GM06990 (cell line): ENCODE data around the gene SLIT2.

Experiments
- DNase-seq: peaks from one replicate; pipeline ENCODE4 v3.0.0-alpha.2; 2011; ENCODE audit not compliant: insufficient read length; ENCODE audit errors: extremely low read depth
- H3K27me3 ChIP-seq: replicated peaks from 2 replicates; pipeline ENCODE4 v1.6.0; 2011; ENCODE audit warnings: low read length; ENCODE audit not compliant: control insufficient read depth, insufficient read depth
- H3K36me3 ChIP-seq: 2 replicates; pipeline ENCODE4 v1.5.1; 2011; ENCODE audit warnings: low read length; ENCODE audit not compliant: control insufficient read depth, insufficient read depth
- H3K4me3 ChIP-seq: replicated peaks from 2 replicates; pipeline ENCODE4 v1.5.1; 2011; ENCODE audit warnings: low read depth, mild to moderate bottlenecking, control low read depth, low read length
- TF ChIP-seq, protein P1 (sequence below): IDR thresholded peaks from 2 replicates; pipeline ENCODE4 v1.5.1; 2011; ENCODE audit warnings: low read length, control low read depth, mild to moderate bottlenecking, inconsistent platforms; ENCODE audit not compliant: insufficient read depth, poor library complexity, severe bottlenecking

Gene SLIT2

DNA sequence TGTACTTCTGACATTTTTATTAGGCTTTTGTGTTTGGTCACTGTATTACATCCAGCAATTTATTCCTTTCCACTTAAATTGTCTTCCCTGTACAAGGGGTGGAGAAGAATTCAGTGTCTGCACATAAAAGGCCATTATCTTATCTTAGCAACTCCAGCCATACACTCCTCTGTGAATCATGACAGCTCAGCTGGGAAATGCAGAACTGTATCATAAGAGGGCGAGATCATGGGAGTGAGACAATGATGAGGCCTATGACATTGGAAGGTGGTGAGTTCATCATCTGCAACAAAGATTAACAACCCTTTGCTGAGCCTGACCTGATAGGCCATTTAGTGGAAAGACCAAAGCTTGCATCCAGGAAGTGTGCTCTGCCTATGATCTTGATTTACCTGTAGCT, 33.3 kb downstream of the SLIT2 start:
- TF ChIP-seq, protein P1, sequence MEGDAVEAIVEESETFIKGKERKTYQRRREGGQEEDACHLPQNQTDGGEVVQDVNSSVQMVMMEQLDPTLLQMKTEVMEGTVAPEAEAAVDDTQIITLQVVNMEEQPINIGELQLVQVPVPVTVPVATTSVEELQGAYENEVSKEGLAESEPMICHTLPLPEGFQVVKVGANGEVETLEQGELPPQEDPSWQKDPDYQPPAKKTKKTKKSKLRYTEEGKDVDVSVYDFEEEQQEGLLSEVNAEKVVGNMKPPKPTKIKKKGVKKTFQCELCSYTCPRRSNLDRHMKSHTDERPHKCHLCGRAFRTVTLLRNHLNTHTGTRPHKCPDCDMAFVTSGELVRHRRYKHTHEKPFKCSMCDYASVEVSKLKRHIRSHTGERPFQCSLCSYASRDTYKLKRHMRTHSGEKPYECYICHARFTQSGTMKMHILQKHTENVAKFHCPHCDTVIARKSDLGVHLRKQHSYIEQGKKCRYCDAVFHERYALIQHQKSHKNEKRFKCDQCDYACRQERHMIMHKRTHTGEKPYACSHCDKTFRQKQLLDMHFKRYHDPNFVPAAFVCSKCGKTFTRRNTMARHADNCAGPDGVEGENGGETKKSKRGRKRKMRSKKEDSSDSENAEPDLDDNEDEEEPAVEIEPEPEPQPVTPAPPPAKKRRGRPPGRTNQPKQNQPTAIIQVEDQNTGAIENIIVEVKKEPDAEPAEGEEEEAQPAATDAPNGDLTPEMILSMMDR, result no peak
- no peaks in the 10 kb centered on the region for H3K27me3 ChIP-seq
- no peaks in the 10 kb centered on the region for H3K36me3 ChIP-seq
- no peak for DNase-seq
- no peak overlapping the region for H3K4me3 ChIP-seq

DNA sequence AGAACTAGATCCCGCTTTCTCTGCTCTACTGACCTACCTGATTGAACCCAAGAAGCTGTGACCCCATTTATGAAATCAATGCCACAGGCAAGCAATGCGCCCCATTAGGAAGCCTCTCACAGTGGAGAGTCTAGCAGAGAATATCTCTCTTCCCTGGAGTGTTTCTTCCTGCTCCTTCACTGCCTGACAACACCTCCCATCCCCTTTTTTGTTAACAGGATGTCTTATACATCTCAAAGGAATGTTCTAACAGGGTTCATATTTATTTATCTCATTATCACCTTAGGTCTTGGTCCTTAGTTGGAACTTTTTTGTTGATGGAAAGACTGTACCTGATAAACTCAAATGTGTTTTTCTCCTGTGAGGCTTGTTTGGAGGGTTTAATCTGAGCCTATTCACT, 35.5 kb downstream of the SLIT2 start:
- H3K4me3 ChIP-seq, result no peak overlapping the region
- no peaks in the 10 kb centered on the region for H3K27me3 ChIP-seq
- TF ChIP-seq, protein P1, result no peak
- no peaks in the 10 kb centered on the region for H3K36me3 ChIP-seq
- DNase-seq, result no peak

DNA sequence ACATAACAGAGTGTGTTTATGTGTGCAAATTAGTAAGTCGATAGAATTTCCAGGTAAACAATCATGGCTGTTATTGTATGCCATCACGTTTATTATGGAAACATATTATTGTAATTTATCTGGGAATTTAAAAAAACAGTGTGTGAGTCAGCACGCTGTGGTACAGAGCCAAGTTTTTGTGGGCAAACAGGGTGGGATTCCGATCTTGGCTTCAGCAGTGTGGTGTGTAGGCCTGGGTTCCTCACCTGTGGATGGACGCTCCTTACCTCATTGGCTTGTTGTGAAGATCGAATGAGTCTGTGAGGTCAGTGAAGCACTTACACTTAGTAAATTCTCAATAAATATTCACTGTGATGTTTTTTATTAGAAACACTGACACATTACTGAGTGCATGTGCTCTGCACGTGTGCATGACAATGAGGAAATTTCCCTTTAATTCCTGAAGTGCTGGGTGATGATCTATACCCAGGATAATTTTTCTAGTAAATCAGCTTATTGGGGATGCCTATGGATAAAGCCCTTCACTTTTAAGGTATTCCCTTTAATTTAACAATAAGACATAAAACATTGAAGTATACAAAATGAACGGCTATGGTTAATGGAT, 36.4 kb downstream of the SLIT2 start:
- H3K36me3 ChIP-seq, result no peaks in the 10 kb centered on the region
- TF ChIP-seq, protein P1, result no peak
- no peak overlapping the region for H3K4me3 ChIP-seq
- DNase-seq, result no peak
- no peaks in the 10 kb centered on the region for H3K27me3 ChIP-seq

DNA sequence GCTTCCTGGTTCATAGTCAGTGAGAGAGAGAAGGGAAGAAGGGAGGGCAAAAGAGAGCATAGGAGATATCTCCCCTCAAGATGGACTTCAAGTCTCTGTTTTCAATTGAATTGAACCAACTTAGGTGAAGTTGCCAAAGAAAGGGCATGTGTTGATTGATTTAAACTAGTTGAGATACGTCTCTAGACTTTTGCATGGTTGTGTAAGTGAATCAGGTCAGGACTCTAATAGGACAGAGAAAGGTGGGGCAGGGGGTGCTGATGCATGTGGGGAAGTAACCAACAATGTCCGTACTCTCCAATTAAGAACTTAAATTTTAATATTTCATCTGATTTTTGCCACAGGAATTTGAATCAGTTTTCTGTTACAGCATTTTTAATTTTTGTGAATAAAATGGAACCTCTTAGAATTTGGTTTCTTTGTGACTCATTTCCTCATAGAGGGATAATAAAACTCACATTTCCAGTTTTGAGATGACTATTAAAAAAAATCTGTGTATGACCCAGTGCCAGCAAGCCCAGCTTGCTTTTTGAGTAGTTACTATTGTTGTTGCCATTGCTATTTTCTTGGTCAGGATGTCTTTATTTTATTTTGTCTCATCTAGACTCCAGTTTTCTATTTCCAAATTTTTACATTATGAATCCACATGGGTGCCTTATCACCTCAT, 37.3 kb downstream of the SLIT2 start:
- Histone ChIP-seq H3K4me3 (no peak overlapping the region), H3K27me3 (no peaks in the 10 kb centered on the region), H3K36me3 (no peaks in the 10 kb centered on the region)
- TF ChIP-seq, protein P1, result no peak
- no peak for DNase-seq

DNA sequence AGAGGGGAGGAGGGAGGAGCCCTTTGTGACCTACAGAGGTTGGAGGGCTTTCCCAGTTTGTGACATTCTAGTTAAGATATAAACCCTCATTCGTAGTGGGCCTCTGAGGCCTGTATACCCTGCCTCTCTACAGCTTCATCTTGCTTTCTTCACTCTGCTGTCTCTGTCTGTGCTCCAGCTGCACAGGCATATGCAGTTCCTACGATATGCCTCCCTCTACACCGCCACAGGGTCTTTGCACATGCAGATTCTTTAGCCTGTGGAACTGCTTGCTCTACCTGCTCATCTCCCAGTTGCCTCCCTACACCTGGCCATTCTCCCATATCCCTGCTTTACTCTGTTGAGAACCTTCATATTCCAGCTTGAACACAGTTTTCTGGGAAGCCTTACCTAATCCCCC, 38.1 kb downstream of the SLIT2 start:
- no peaks in the 10 kb centered on the region for H3K27me3 ChIP-seq
- DNase-seq, result no peak
- TF ChIP-seq, protein P1, result no peak
- no peak overlapping the region for H3K4me3 ChIP-seq
- no peaks in the 10 kb centered on the region for H3K36me3 ChIP-seq

DNA sequence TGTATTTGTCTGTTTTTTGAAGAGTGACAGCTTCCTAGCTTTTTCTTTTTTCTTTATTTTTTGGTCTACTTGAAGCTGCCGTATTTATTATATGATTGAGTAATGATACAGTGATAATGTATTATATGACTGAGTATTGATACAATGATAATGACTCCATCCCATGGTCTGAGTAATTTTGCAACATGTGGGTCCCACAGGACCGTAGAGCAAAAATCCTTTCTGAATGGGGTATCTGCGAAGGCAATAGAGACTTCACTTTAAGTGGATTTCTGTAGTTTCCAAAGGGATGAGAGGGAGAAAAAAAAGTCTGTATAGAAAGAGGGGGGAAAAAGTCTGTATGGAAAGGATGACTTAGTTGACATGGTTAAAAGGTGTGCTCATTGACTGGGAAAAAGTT, 41.0 kb downstream of the SLIT2 start:
- Histone ChIP-seq H3K36me3 (no peaks in the 10 kb centered on the region), H3K4me3 (no peak overlapping the region), H3K27me3 (no peaks in the 10 kb centered on the region)
- no peak for DNase-seq
- TF ChIP-seq, protein P1, result no peak
